ENCODE results near the gene DLST. TPM values are rescaled to one million over a fixed set of nuclear protein-coding genes. Genes with fewer than 3 reads are reported as not detected.

Gene DLST
- total RNA-seq, 1 donor from 2014 or later = 52.2 TPM

DNA sequence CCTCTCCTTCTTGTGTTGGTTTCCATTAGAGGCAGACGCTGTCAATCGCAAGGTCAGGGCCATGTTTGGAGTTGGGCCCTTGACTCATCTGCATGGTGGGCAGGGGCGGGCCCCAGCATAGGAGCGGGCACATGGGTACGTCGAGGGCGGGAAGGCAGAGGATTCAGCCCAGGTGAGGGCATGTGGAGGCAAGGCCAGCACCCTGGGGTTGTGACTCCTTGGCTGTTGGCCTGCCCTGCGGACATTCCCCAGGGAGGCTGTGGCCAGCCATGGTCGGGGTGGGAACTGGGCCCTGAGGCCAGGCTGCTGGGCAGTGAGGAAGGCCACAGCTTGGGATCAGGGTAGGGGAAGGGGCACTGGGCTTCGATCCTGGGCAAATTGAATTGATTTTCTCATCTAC is 31.1 kb downstream of the DLST start:
- Histone ChIP-seq H3K9ac (no peak overlapping the region), H3K27me3 (no peaks in the 10 kb centered on the region), H3K9me3 (ENCODE audit: low read depth) (no peaks in the 10 kb centered on the region), H3K36me3 (no peaks in the 10 kb centered on the region), H3K4me1 (no peaks in the 10 kb centered on the region), H3K27ac (no peak overlapping the region), H3K79me2 (ENCODE audit: low read depth) (no peaks in the 10 kb centered on the region), H4K20me1 (ENCODE audit: low read depth) (no peaks in the 10 kb centered on the region), H3K4me2 (no peak overlapping the region), H2AFZ (replicated peaks) (no peak overlapping the region), H3K4me3 (no peak overlapping the region), H3F3A (ENCODE audit: low read depth) (no peaks in the 10 kb centered on the region)
- Mint-ChIP-seq H3K9me3 (no peaks in the 10 kb centered on the region), H3K4me1 (peaks cover 13% of the 10 kb centered on the region), H3K4me3 (no peak overlapping the region), H3K36me3 (no peaks in the 10 kb centered on the region), H3K27ac (peak overlapping the region; percentile 50), H3K27me3 (ENCODE audit: insufficient read depth, low read depth) (peaks cover 9% of the 10 kb centered on the region)
- DNase-seq (ENCODE audit: low spot score) = no peak
- TF ChIP-seq CTCF (IDR thresholded peaks at IDR 0.05) = no peak
- no peak for TF ChIP-seq EZH2 (IDR thresholded peaks at IDR 0.05)
- no peak for TF ChIP-seq EZH2phosphoT487 (IDR thresholded peaks at IDR 0.05)

DNA sequence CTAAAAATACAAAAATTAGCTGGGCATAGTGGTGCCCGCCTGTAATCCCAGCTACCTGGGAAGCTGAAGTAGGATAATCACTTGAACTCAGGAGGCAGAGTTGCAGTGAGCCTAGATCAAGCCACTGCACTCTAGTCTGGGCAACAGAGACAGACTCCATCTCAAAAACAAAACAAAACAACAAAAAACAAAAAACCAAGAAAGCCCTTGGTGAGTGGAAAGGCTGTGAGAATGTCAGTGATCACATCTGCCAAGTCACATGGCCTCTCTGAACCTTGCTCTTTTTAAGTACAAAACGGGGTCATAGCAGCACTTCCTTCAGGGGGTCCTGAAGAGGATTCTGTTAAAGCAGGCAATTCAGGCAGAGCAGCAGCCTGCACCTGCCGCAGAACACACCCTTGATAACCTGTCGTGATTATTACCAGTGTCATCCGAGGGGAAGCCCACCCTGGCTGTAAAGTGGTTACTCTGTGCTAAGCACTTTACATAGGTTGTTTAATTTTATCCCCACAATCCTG is 31.7 kb downstream of the DLST start:
- no peaks in the 10 kb centered on the region for H3K79me2 ChIP-seq (ENCODE audit: low read depth)
- H3K4me1 ChIP-seq = no peaks in the 10 kb centered on the region
- no peak for TF ChIP-seq EZH2 (IDR thresholded peaks at IDR 0.05)
- no peak for TF ChIP-seq CTCF (IDR thresholded peaks at IDR 0.05)
- no peak for TF ChIP-seq EZH2phosphoT487 (IDR thresholded peaks at IDR 0.05)
- no peak overlapping the region for H3K4me3 Mint-ChIP-seq
- no peak overlapping the region for H3K9ac ChIP-seq
- no peaks in the 10 kb centered on the region for H3K36me3 Mint-ChIP-seq
- H3K4me3 ChIP-seq = no peak overlapping the region
- no peaks in the 10 kb centered on the region for H3K9me3 ChIP-seq (ENCODE audit: low read depth)
- H3K27me3 Mint-ChIP-seq (ENCODE audit: insufficient read depth, low read depth) = peaks cover 9% of the 10 kb centered on the region
- peaks cover 13% of the 10 kb centered on the region for H3K4me1 Mint-ChIP-seq
- no peak overlapping the region for H3K27ac Mint-ChIP-seq
- DNase-seq (ENCODE audit: low spot score) = no peak
- H2AFZ ChIP-seq (replicated peaks) = no peak overlapping the region
- no peaks in the 10 kb centered on the region for H3K36me3 ChIP-seq
- no peak overlapping the region for H3K27ac ChIP-seq
- H3K4me2 ChIP-seq = no peak overlapping the region
- H4K20me1 ChIP-seq (ENCODE audit: low read depth) = no peaks in the 10 kb centered on the region
- H3K27me3 ChIP-seq = no peaks in the 10 kb centered on the region
- H3K9me3 Mint-ChIP-seq = no peaks in the 10 kb centered on the region
- no peaks in the 10 kb centered on the region for H3F3A ChIP-seq (ENCODE audit: low read depth)

DNA sequence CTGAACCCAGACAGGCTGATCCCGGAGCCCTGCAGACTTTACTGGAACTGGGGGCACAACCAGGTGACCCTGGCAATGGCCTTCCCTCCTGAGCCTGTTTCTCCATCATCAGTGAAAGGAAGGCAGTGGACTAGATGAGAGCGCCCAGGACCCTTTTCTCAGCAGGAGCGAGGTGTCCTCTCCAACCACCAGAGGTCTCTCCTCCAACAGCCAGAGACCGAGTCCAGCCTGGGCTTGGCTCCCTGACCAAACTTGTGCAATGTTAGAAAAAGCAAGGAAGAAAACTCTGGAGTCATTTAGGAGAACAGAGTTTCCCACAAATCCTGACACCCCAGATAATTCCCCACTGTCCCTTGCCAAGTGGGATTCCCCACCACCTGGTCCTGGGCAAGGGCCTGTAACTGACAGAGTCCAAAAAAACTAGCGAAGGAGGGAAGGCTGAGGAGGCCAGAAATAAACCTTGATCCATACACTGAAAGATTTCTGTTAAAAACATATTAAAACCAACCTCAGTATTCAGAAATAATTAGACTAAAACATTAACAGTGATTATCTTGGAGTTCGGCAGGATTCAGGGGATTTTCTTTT is 32.4 kb downstream of the DLST start:
- peaks cover 13% of the 10 kb centered on the region for H3K4me1 Mint-ChIP-seq
- H3K27me3 Mint-ChIP-seq (ENCODE audit: insufficient read depth, low read depth) = peaks cover 9% of the 10 kb centered on the region
- no peak overlapping the region for H3K27ac ChIP-seq
- DNase-seq (ENCODE audit: low spot score) = peak; percentile 73
- H3K4me3 ChIP-seq = no peak overlapping the region
- H3K4me2 ChIP-seq = no peak overlapping the region
- TF ChIP-seq CTCF (IDR thresholded peaks at IDR 0.05) (peak; percentile 68), EZH2phosphoT487 (IDR thresholded peaks at IDR 0.05) (no peak)
- H3K27ac Mint-ChIP-seq = no peak overlapping the region
- no peak overlapping the region for H2AFZ ChIP-seq (replicated peaks)
- no peaks in the 10 kb centered on the region for H3F3A ChIP-seq (ENCODE audit: low read depth)
- no peaks in the 10 kb centered on the region for H3K36me3 Mint-ChIP-seq
- H3K36me3 ChIP-seq = no peaks in the 10 kb centered on the region
- no peak overlapping the region for H3K4me3 Mint-ChIP-seq
- H3K9me3 ChIP-seq (ENCODE audit: low read depth) = no peaks in the 10 kb centered on the region
- no peaks in the 10 kb centered on the region for H3K27me3 ChIP-seq
- H3K9ac ChIP-seq = no peak overlapping the region
- no peaks in the 10 kb centered on the region for H3K4me1 ChIP-seq
- no peaks in the 10 kb centered on the region for H3K79me2 ChIP-seq (ENCODE audit: low read depth)
- no peaks in the 10 kb centered on the region for H4K20me1 ChIP-seq (ENCODE audit: low read depth)
- H3K9me3 Mint-ChIP-seq = no peaks in the 10 kb centered on the region
